NB4 (cell line): ENCODE measurements around the gene EBF4.
A peak's percentile ranks its signal among the peaks of the same experiment; 100 is the strongest.
"Not testable (repeated sequence)": the region's sequence is repeated elsewhere in the genome, so short reads cannot be mapped to it uniquely, and the experiment has no call there.

Experiments used
- DNase-seq: peaks from one replicate; pipeline ENCODE4 v3.0.0; 2010; ENCODE audit warnings: low read depth
- H3K4me3 ChIP-seq: one replicate; pipeline ENCODE4 v1.5.1; 2011; ENCODE audit warnings: mild to moderate bottlenecking, low read depth, low read length, moderate library complexity
- MYC ChIP-seq: IDR thresholded peaks from 2 replicates; pipeline ENCODE4 v1.6.1; 2011; ENCODE audit warnings: low read depth, low read length
- POLR2A ChIP-seq: IDR thresholded peaks from 2 replicates; pipeline ENCODE4 v1.6.1; 2011; ENCODE audit warnings: mild to moderate bottlenecking; ENCODE audit not compliant: insufficient read length; ENCODE audit errors: extremely low read depth
- TF ChIP-seq, protein P1 (sequence below): IDR thresholded peaks from one replicate; pipeline ENCODE4 v1.5.1; 2012; ENCODE audit warnings: low read depth, low read length
- TF ChIP-seq, protein P2 (sequence below): IDR thresholded peaks from 2 replicates; pipeline ENCODE4 v1.6.1; 2011; ENCODE audit warnings: low read depth, low read length

EBF4 gene

DNA sequence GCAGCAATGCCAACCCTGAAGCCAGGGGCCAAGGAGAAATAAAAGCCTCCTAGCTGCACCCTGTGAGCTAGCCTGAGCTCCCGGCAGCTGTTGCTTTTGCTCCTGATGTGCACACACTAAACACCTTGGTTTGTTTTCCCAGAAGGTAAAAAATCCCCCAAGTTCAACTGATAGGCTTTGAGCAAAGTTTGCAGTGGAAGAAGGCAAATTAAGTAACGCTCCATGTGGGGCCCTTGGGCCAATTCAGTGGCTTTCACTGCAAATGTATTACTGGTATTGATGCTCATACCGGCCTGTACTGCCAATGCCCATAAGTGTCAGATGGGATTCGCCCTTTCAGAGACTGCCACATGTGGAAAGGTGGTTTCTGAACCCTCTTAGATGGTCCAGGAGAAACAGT, 19.1 kb upstream of the EBF4 start:
- no peak overlapping the region for H3K4me3 ChIP-seq
- DNase-seq: no peak
- TF ChIP-seq MYC (no peak), POLR2A (no peak)
- TF ChIP-seq, protein P1, sequence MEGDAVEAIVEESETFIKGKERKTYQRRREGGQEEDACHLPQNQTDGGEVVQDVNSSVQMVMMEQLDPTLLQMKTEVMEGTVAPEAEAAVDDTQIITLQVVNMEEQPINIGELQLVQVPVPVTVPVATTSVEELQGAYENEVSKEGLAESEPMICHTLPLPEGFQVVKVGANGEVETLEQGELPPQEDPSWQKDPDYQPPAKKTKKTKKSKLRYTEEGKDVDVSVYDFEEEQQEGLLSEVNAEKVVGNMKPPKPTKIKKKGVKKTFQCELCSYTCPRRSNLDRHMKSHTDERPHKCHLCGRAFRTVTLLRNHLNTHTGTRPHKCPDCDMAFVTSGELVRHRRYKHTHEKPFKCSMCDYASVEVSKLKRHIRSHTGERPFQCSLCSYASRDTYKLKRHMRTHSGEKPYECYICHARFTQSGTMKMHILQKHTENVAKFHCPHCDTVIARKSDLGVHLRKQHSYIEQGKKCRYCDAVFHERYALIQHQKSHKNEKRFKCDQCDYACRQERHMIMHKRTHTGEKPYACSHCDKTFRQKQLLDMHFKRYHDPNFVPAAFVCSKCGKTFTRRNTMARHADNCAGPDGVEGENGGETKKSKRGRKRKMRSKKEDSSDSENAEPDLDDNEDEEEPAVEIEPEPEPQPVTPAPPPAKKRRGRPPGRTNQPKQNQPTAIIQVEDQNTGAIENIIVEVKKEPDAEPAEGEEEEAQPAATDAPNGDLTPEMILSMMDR: no peak
- TF ChIP-seq, protein P2, sequence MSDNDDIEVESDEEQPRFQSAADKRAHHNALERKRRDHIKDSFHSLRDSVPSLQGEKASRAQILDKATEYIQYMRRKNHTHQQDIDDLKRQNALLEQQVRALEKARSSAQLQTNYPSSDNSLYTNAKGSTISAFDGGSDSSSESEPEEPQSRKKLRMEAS: no peak

DNA sequence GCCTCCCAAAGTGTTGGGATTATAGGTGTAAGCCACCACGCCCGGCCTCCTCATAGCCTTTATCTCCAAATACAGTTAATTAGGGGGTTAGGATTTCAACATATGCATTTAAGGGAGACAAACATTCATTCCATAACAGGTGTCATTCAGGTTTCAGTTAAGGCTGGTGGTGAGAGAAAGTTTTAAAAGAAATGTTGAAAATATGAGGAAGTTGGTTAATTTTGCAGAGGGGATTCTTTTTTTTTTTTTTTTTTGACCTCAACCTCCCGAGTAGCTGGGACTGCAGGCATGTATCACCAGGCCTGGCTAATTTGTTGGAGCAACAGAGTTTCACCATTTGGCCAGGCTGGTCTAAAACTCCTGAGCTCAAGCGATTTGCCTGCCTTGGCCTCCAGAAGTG, 12.5 kb upstream of the EBF4 start:
- peak; percentile 65 for DNase-seq
- H3K4me3 ChIP-seq: no peak overlapping the region

DNA sequence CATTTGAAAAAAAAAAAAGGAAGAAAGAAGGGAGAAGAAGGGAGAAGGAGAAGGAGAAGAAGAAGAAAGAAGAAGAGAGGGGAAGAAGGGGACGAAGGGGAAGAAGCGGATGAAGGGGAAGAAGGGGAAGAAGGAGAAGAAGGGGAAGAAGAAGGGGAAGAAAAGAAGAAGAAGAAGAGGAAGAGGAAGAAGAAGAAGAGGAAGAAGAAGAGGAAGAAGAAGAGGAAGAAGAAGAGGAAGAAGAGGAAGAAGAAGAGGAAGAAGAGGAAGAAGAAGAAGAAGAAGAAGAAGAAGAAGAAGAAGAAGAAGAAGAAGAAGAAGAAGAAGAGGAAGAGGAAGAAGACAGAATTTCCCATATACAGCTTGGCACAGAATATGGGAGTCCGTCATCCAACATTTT, 10.5 kb upstream of the EBF4 start:
- H3K4me3 ChIP-seq, DNase-seq: not testable (repeated sequence)

More for the DNA sequence above, 12.5 kb upstream of the EBF4 start:
- TF ChIP-seq POLR2A: no peak
- TF ChIP-seq MYC: 0 out of 2 replicates have a peak, but pooled peaks have one; percentile 27
- TF ChIP-seq, protein P2: 0 out of 2 replicates have a peak, but pooled peaks have one; percentile 7
- TF ChIP-seq, protein P1: no peak

DNA sequence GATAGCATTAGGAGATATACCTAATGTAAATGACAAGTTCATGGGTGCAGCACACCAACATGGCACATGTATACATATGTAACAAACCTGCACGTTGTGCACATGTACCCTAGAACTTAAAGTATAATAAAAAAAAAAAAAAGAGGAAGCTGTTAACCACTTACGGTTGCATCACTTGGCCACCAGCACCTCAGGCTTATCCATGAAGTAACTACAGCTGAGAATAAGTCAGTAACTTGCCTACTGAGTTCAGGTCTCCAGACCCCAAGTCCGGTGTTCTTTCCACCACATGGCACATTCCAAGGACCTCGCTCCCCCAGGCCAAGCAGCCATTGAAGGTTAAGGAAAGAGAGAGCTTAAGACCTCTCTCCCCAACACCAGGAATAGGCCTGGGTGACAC, 7.8 kb upstream of the EBF4 start:
- DNase-seq: peak; percentile 95

DNA sequence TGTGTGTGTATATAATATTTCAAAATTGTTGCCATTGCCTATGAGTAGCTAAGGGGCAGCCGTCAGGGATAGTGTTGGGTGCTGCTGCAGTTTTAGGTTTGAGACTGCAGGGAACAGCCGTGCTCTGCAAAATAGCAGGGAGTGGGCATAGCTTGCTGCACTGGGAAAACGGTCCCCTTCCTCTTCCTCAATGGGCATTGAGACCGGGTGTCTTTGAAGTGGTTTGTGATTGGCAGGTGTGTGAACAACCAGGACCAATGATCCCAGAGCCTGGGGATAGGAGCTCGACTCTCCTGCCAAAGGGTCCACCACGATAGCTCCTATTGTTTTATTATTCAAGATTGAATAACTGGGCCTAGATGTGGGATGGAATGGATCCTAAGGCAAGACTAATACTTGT, 5.1 kb upstream of the EBF4 start:
- TF ChIP-seq, protein P2: peak; percentile 30; the same call in 1 of the 2 replicates
- TF ChIP-seq MYC (no peak), POLR2A (no peak)
- TF ChIP-seq, protein P1: no peak
- no peak for DNase-seq
- H3K4me3 ChIP-seq: no peak overlapping the region

More for the DNA sequence above, 7.8 kb upstream of the EBF4 start:
- H3K4me3 ChIP-seq: peak overlapping the region; percentile 49
- TF ChIP-seq, protein P2: peak; percentile 58; the same call in 1 of the 2 replicates
- peak; percentile 82; the same call in 1 of the 2 replicates for TF ChIP-seq MYC

DNA sequence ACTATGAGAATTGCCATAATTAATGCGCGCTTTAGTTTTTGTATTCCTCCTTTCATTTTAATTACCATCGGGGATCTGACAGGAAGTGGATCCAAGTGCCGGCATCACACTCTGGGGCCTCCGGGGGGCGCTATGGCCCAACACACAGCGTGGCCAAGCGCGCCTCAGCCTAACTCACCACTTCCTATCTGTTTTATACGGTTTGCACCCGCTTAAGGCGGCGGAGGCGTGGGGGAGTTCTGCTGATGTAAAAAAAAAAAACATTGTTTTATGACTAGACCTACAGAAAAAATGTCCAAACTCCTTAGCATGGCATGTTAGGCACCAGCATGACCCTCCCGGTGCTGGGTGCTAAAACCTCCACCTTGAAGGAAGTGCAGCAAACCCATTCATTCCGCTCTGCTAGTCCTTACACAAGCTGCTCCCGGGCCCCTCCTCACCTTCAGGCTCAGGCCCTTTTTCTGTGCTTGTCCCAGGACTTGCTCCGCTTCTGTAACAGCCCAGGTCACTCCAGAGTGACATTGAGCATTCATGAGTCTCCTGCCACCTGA, 4.5 kb upstream of the EBF4 start:
- TF ChIP-seq MYC: peak; percentile 93
- TF ChIP-seq, protein P2: peak; percentile 83
- peak; percentile 11 for TF ChIP-seq POLR2A
- TF ChIP-seq, protein P1: peak; percentile 95
- peak overlapping the region; percentile 8 for H3K4me3 ChIP-seq
- peak; percentile 95 for DNase-seq

DNA sequence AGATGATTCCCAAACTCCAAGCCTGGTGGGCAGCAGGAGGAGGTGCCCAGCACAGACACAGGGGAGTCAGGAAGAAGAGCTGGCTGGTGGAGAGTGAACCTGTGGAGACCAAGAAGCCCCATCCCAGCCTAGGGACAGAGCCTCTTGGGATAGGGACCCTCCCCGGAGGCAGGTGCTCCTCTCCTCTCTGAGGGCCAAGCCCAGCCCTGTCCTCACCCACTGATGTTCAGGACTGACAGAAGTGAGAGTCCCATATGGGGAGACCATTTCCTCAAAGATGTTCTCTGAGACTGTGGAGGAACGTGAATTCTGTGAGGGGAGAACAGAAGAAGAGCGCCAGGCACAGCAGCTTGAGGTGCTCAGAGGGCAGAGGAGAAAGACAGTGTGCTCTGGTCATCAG, 2.4 kb upstream of the EBF4 start:
- TF ChIP-seq, protein P2: no peak
- TF ChIP-seq MYC (no peak), POLR2A (no peak)
- TF ChIP-seq, protein P1: no peak
- no peak for DNase-seq
- H3K4me3 ChIP-seq: no peak overlapping the region
